H1 (cell line): ENCODE measurements around the gene FOSL2. TPM values are rescaled to one million over a fixed set of nuclear protein-coding genes. Genes with fewer than 3 reads are reported as not detected.

Experiments
- CTCF ChIA-PET: fragments of 300-600 bp; sonication (Branson Sonifier 250); formaldehyde crosslinking; loops from one replicate; lab custom pipeline; 2021; ENCODE audit not compliant: partially characterized antibody; lab: Charles Lee
- POLR2A ChIA-PET: fragments of 300-600 bp; sonication (Branson Sonifier 250); formaldehyde crosslinking; loops from one replicate; lab custom pipeline; 2021; ENCODE audit warnings: inconsistent platforms; ENCODE audit not compliant: partially characterized antibody; lab: Charles Lee
- DNase-seq, 2 experiments: peaks; one replicate each; pipeline versions ENCODE4 v3.0.0 to v3.0.0-alpha.2; 2010 to 2022; ENCODE audit warnings: low spot score in 2 of 2, low read depth in 1 of 2, mixed read lengths in 1 of 2
- FAIRE-seq: peaks from 2 replicates; lab custom pipeline; 2011; peaks lifted over from hg19 to GRCh38; lab: Jason Lieb, UNC
- H2AFZ ChIP-seq: 2 replicates; pipeline ENCODE4 v1.8.1; 2012; ENCODE audit warnings: low read length, inconsistent platforms
- H2AK5ac ChIP-seq: 2 replicates; pipeline ENCODE4 v1.6.1; 2013; ENCODE audit warnings: low read depth, low read length
- H2BK120ac ChIP-seq: replicated peaks from 2 replicates; pipeline ENCODE3; 2013; ENCODE audit warnings: low read depth, low read length, inconsistent platforms
- H2BK12ac ChIP-seq: 2 replicates; pipeline ENCODE4 v1.6.1; 2013; ENCODE audit warnings: low read depth, low read length
- H2BK15ac ChIP-seq: 2 replicates; pipeline ENCODE4 v1.6.1; 2013; ENCODE audit warnings: low read length
- H2BK20ac ChIP-seq: 2 replicates; pipeline ENCODE4 v1.6.1; 2013; ENCODE audit warnings: low read length
- H2BK5ac ChIP-seq: 2 replicates; pipeline ENCODE4 v1.6.1; 2013; ENCODE audit warnings: low read depth, low read length
- H3K14ac ChIP-seq: 2 replicates; pipeline ENCODE4 v1.6.1; 2013; ENCODE audit warnings: inconsistent platforms; ENCODE audit not compliant: insufficient read length
- H3K18ac ChIP-seq: 2 replicates; pipeline ENCODE4 v1.6.1; 2013; ENCODE audit warnings: low read length; ENCODE audit errors: extremely low read depth
- H3K23ac ChIP-seq: 2 replicates; pipeline ENCODE4 v1.6.1; 2013; ENCODE audit warnings: inconsistent platforms; ENCODE audit not compliant: insufficient read length
- H3K23me2 ChIP-seq: 2 replicates; pipeline ENCODE4 v1.6.1; 2013; ENCODE audit warnings: low read depth, low read length
- H3K27ac ChIP-seq: 2 replicates; pipeline ENCODE4 v1.6.1; 2011; ENCODE audit warnings: low read depth, low read length, inconsistent platforms
- H3K27me3 ChIP-seq, 4 experiments: replicated peaks in 1 of 4; 1 replicate in 1 of 4; 2 replicates in 3 of 4; pipeline versions ENCODE4 v1.6.1 to v1.8.1; 2011 to 2013; ENCODE audit warnings: low read length in 3 of 4, mild to moderate bottlenecking in 3 of 4, inconsistent platforms in 2 of 4, mixed read lengths in 2 of 4, moderate library complexity in 1 of 4; ENCODE audit not compliant: control insufficient read depth in 3 of 4, insufficient read depth in 3 of 4; ENCODE audit errors: extremely low read depth in 1 of 4
- H3K36me3 ChIP-seq, 4 experiments: 2 replicates each; pipeline versions ENCODE4 v1.6.1 to v1.8.1; 2011 to 2013; ENCODE audit warnings: mild to moderate bottlenecking in 4 of 4, low read length in 3 of 4, moderate library complexity in 2 of 4, control low read depth in 1 of 4, inconsistent platforms in 1 of 4; ENCODE audit not compliant: insufficient read depth in 4 of 4, control insufficient read depth in 2 of 4
- H3K4ac ChIP-seq: replicated peaks from 2 replicates; pipeline ENCODE3; 2013; ENCODE audit warnings: low read length, low read depth, mixed read lengths, inconsistent platforms; ENCODE audit not compliant: insufficient read length
- H3K4me1 ChIP-seq, 4 experiments: replicated peaks in 1 of 4; 1 replicate in 1 of 4; 2 replicates in 3 of 4; pipeline versions ENCODE4 v1.6.1 to v1.8.1; 2011 to 2013; ENCODE audit warnings: low read length in 3 of 4, inconsistent platforms in 2 of 4, mixed read lengths in 1 of 4; ENCODE audit not compliant: insufficient read depth in 4 of 4, control insufficient read depth in 3 of 4
- H3K4me2 ChIP-seq, 2 experiments: 2 replicates each; pipeline versions ENCODE4 v1.6.1 to v1.8.1; 2011 to 2013; ENCODE audit warnings: low read depth in 2 of 2, low read length in 2 of 2, control low read depth in 1 of 2, inconsistent platforms in 1 of 2, mild to moderate bottlenecking in 1 of 2; ENCODE audit not compliant: insufficient read depth in 1 of 2
- H3K4me3 ChIP-seq, 4 experiments: fragments of 200-600, 300-600 bp in 1 of 4; sonication (generic), shearing (Covaris generic), sonication (Bioruptor Twin) in 1 of 4; 2 replicates each; pipeline versions ENCODE4 v1.5.1 to v1.8.1; 2011 to 2016; ENCODE audit warnings: low read length in 4 of 4, low read depth in 3 of 4, control low read depth in 2 of 4, inconsistent platforms in 2 of 4, mild to moderate bottlenecking in 2 of 4, mixed read lengths in 1 of 4, moderate library complexity in 1 of 4; ENCODE audit not compliant: insufficient read depth in 2 of 4; ENCODE audit errors: extremely low read depth in 1 of 4
- H3K56ac ChIP-seq: replicated peaks from 2 replicates; pipeline ENCODE3; 2013; ENCODE audit warnings: low read depth, mild to moderate bottlenecking, mixed read lengths, low read length, inconsistent platforms; ENCODE audit not compliant: insufficient read length
- H3K79me1 ChIP-seq: 2 replicates; pipeline ENCODE4 v1.6.1; 2013; ENCODE audit warnings: low read depth, low read length, control low read depth
- H3K79me2 ChIP-seq, 2 experiments: 2 replicates each; pipeline versions ENCODE4 v1.6.1 to v1.8.1; 2012 to 2013; ENCODE audit warnings: low read length in 2 of 2, mild to moderate bottlenecking in 2 of 2, inconsistent platforms in 1 of 2; ENCODE audit not compliant: insufficient read depth in 2 of 2, control insufficient read depth in 1 of 2
- H3K9ac ChIP-seq, 4 experiments: replicated peaks in 1 of 4; 1 replicate in 1 of 4; 2 replicates in 3 of 4; pipeline versions ENCODE4 v1.6.1 to v1.8.1; 2011 to 2013; ENCODE audit warnings: low read depth in 3 of 4, low read length in 3 of 4, control low read depth in 2 of 4, mild to moderate bottlenecking in 2 of 4, moderate library complexity in 2 of 4, inconsistent platforms in 1 of 4; ENCODE audit errors: extremely low read depth in 1 of 4
- H3K9me3 ChIP-seq, 2 experiments: 2 replicates each; pipeline versions ENCODE4 v1.6.1 to v1.8.1; 2012 to 2013; ENCODE audit warnings: mild to moderate bottlenecking in 2 of 2, moderate library complexity in 2 of 2, control low read depth in 1 of 2, inconsistent platforms in 1 of 2, low read depth in 1 of 2, low read length in 1 of 2, mixed read lengths in 1 of 2; ENCODE audit not compliant: insufficient read depth in 2 of 2
- H4K20me1 ChIP-seq, 2 experiments: replicated peaks in 1 of 2; 2 replicates each; pipeline versions ENCODE3 to v1.8.1; 2011 to 2013; ENCODE audit warnings: inconsistent platforms in 2 of 2, low read length in 2 of 2, mild to moderate bottlenecking in 1 of 2; ENCODE audit not compliant: insufficient read depth in 2 of 2, control insufficient read depth in 1 of 2
- H4K5ac ChIP-seq: 2 replicates; pipeline ENCODE4 v1.6.1; 2013; ENCODE audit warnings: low read length, low read depth, mixed read lengths, inconsistent platforms; ENCODE audit not compliant: insufficient read length
- H4K8ac ChIP-seq: 2 replicates; pipeline ENCODE4 v1.8.0; 2013; ENCODE audit warnings: mild to moderate bottlenecking, moderate library complexity, low read length, inconsistent platforms; ENCODE audit not compliant: insufficient read depth; ENCODE audit errors: extremely low read depth
- H4K91ac ChIP-seq: replicated peaks from 2 replicates; pipeline ENCODE3; 2013; ENCODE audit warnings: low read length, mixed read lengths, inconsistent platforms; ENCODE audit not compliant: insufficient read length
- CHD1 ChIP-seq: IDR thresholded peaks from 2 replicates; pipeline ENCODE4 v1.6.1; 2012; ENCODE audit warnings: low read depth, low read length, improper control_type of control experiment
- CTBP2 ChIP-seq: IDR thresholded peaks from 2 replicates; pipeline ENCODE4 v1.7.0; 2011; ENCODE audit warnings: borderline replicate concordance, mild to moderate bottlenecking, moderate library complexity, mixed read lengths, low read length; ENCODE audit not compliant: insufficient read depth, insufficient read length
- SUZ12 ChIP-seq: fragments of 200-600 bp; sonication (generic); IDR thresholded peaks from 2 replicates; pipeline ENCODE4 v1.6.1; 2012; ENCODE audit warnings: mild to moderate bottlenecking, inconsistent platforms, low read length, moderate library complexity, mixed read lengths
- WGBS, 2 experiments: shearing (Covaris generic) in 1 of 2; methylation state at CpG; one replicate each; pipeline versions ENCODE4 v1.1.6 to v1.1.7; 2013 to 2015; ENCODE audit warnings: low lambda C conversion rate in 2 of 2, mixed read lengths in 2 of 2, inconsistent platforms in 1 of 2, low coverage in 1 of 2, missing lambda C conversion rate in 1 of 2; ENCODE audit not compliant: insufficient replicate concordance in 2 of 2, insufficient coverage in 1 of 2, insufficient read length in 1 of 2; ENCODE audit errors: extremely low coverage in 1 of 2, missing lambda C conversion rate in 1 of 2; 5-methylcytosine and 5-hydroxymethylcytosine counted together
- polyA plus RNA-seq, 7 experiments: library from polyadenylated mRNA; depleted of rRNA in 3 of 7; stranded (reverse) in 5 of 7; unstranded in 2 of 7; fragments of >200 nt in 5 of 7; fragments of 200-250 nt in 2 of 7; gene quantifications; 1 replicate in 5 of 7; 2 replicates in 1 of 7; 4 replicates in 1 of 7; pipeline versions ENCODE4 v1.2.1 to v1.2.3, GENCODE V29; 2011 to 2013; ENCODE audit warnings: missing spikeins in 2 of 7, mixed read lengths in 2 of 7
- total RNA-seq: library from RNA; stranded (reverse); fragmentation: NEBNext Ultra II Directional; extraction: Animal tissue kit (Norgen Biotek cat#: 25700); gene quantifications from 2 replicates; pipeline ENCODE4 v1.2.1, GENCODE V29; 2021

FOSL2 gene
- total and polyA plus RNA-seq, 2 of the 8 experiments (the other 6 are each of a cell fraction or from before 2014, with no cell fraction given), result 1.5 to 4.5 TPM

DNA sequence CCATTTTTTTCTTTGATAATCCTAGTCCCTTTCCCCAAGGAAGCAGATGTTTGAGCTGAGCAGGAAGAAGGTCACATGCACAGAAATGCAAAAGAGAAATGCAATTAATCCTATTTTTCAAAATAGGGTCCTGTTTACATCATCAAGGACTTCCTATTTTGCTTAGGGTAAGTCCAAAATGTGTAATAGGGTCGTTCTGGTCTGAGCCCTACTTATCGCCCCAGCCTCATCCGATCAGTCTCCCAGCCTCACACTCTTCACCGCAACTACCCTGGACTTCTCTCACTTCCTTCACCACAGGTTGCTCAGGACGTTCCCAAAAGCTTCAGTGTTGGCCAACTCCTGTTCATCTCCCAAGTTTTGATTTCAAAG lies 32.8 kb downstream of the FOSL2 start:
- ChIA-PET POLR2A (no interaction called here), CTCF (no interaction called here)
- Histone ChIP-seq H3K79me2 (no peaks in the 10 kb centered on the region), H3K4ac (no peak overlapping the region), H4K8ac (no peak overlapping the region), H3K56ac (no peak overlapping the region), H3K27me3 (no peaks in the 10 kb centered on the region; a peak in 1 of 7 replicates), H3K4me1 (no peaks in the 10 kb centered on the region), H3K79me1 (no peaks in the 10 kb centered on the region), H4K91ac (no peak overlapping the region), H3K18ac (no peak overlapping the region), H2AK5ac (no peak overlapping the region), H2BK120ac (no peak overlapping the region), H2BK15ac (no peak overlapping the region), H3K4me3 (no peak overlapping the region), H3K9me3 (no peaks in the 10 kb centered on the region), H4K5ac (no peak overlapping the region), H2AFZ (no peak overlapping the region), H3K4me2 (no peak overlapping the region), H2BK20ac (no peak overlapping the region), H2BK5ac (no peak overlapping the region), H3K23ac (no peak overlapping the region), H3K9ac (no peak overlapping the region), H3K36me3 (no peaks in the 10 kb centered on the region), H3K23me2 (no peaks in the 10 kb centered on the region), H3K27ac (no peak overlapping the region), H3K14ac (no peak overlapping the region), H4K20me1 (no peaks in the 10 kb centered on the region), H2BK12ac (no peak overlapping the region)
- FAIRE-seq (no peak), DNase-seq (no peak)
- 84% methylated on average over 5 of the region's 5 CpGs; no CpG with 5 or more reads in 1 of the 2 experiments for WGBS, 2 experiments
- TF ChIP-seq CHD1 (no peak), SUZ12 (no peak), CTBP2 (no peak)
